HCT116 (cell line): ENCODE data around the gene TOLLIP. TPM values are rescaled to one million over a fixed set of nuclear protein-coding genes. Genes with fewer than 3 reads are reported as not detected.

Source experiments
- ATAC-seq: fragments of 200-7000 bp; cut with Tn5 transposase; 2 replicates; pipeline ENCODE4 v1.9.1; 2020; ENCODE audit warnings: mild to moderate bottlenecking, moderate library complexity
- BruUV-seq: library from RNA; stranded (reverse); fragments of 400-500 nt; replicated peaks from 2 replicates; lab custom pipeline; 2021; lab: Mats Ljungman, UMichigan
- CTCF ChIA-PET: fragments of 300-600 bp; sonication (Branson Sonifier 250); formaldehyde crosslinking; loops from one replicate; lab custom pipeline; 2021; ENCODE audit warnings: antibody characterized with exemption; lab: Charles Lee
- POLR2A ChIA-PET: fragments of 300-600, 350-600 bp; sonication (Branson Sonifier 250); formaldehyde crosslinking; loops from one replicate; lab custom pipeline; 2021; ENCODE audit warnings: antibody characterized with exemption; lab: Charles Lee
- RAD21 ChIA-PET, 2 experiments: fragments of 300-600 bp; sonication (Branson Sonifier 250); formaldehyde crosslinking; loops; one replicate each; lab custom pipeline; 2023; ENCODE audit warnings: low total read pairs in 2 of 2; ENCODE audit not compliant: uncharacterized antibody in 2 of 2, unreplicated experiment in 2 of 2, low non-redundant PET in 1 of 2; lab: Charles Lee
- DNase-seq: peaks from one replicate; pipeline ENCODE4 v3.0.0-alpha.2; 2010; ENCODE audit warnings: low read depth, low spot score
- H2AFZ ChIP-seq: fragments of 200-600 bp; shearing (Covaris generic), sonication (generic); 2 replicates; pipeline ENCODE4 v1.6.1; 2017; ENCODE audit warnings: low read depth, mixed run types, mixed read lengths, antibody characterized with exemption, low read length; ENCODE audit not compliant: poor library complexity, severe bottlenecking
- H3K27ac ChIP-seq: 2 replicates; pipeline ENCODE4 v1.5.1; 2012; ENCODE audit warnings: low read depth, low read length
- H3K27me3 ChIP-seq: fragments of 200-600 bp; sonication (generic); 2 replicates; pipeline ENCODE4 v1.6.1; 2016; ENCODE audit warnings: mixed run types, low read length, mixed read lengths; ENCODE audit not compliant: insufficient read depth
- H3K36me3 ChIP-seq, 2 experiments: fragments of 200-500 bp in 1 of 2; fragments of 200-600 bp in 1 of 2; sonication (Bioruptor generic) in 1 of 2; sonication (generic) in 1 of 2; 2 replicates each; pipeline versions ENCODE4 v1.5.1 to v1.6.1; 2014 to 2016; ENCODE audit warnings: low read length in 2 of 2, inconsistent platforms in 1 of 2, mixed read lengths in 1 of 2, mixed run types in 1 of 2; ENCODE audit not compliant: insufficient read depth in 2 of 2, control insufficient read depth in 1 of 2
- H3K4me1 ChIP-seq, 2 experiments: fragments of 200-600 bp in 1 of 2; sonication (generic) in 1 of 2; 2 replicates each; pipeline versions ENCODE4 v1.5.1 to v1.6.1; 2012 to 2017; ENCODE audit warnings: low read length in 2 of 2, inconsistent platforms in 1 of 2, mild to moderate bottlenecking in 1 of 2, mixed read lengths in 1 of 2, mixed run types in 1 of 2, moderate library complexity in 1 of 2; ENCODE audit not compliant: insufficient read depth in 2 of 2, control insufficient read depth in 1 of 2
- H3K4me2 ChIP-seq: fragments of 200-600 bp; sonication (generic); 2 replicates; pipeline ENCODE4 v1.6.1; 2017; ENCODE audit warnings: mixed run types, low read length, mixed read lengths
- H3K4me3 ChIP-seq, 2 experiments: fragments of 200-600 bp in 1 of 2; sonication (generic) in 1 of 2; replicated peaks in 1 of 2; 2 replicates each; pipeline ENCODE4 v1.5.1; 2011 to 2016; ENCODE audit warnings: low read length in 2 of 2, control low read depth in 1 of 2, low read depth in 1 of 2, mild to moderate bottlenecking in 1 of 2, mixed read lengths in 1 of 2, mixed run types in 1 of 2
- H3K79me2 ChIP-seq: fragments of 200-600 bp; sonication (generic); 2 replicates; pipeline ENCODE4 v1.6.1; 2017; ENCODE audit warnings: mild to moderate bottlenecking, mixed run types, low read length, moderate library complexity, mixed read lengths; ENCODE audit not compliant: insufficient read depth
- H3K9ac ChIP-seq: fragments of 200-600 bp; sonication (generic); 2 replicates; pipeline ENCODE4 v1.6.1; 2016; ENCODE audit warnings: low read length, mixed read lengths
- H3K9me2 ChIP-seq: fragments of 200-600 bp; sonication (generic), shearing (Covaris generic); 2 replicates; pipeline ENCODE4 v1.6.1; 2017; ENCODE audit warnings: mixed run types, mild to moderate bottlenecking, moderate library complexity; ENCODE audit not compliant: insufficient read depth
- H3K9me3 ChIP-seq, 2 experiments: fragments of 200-500 bp in 1 of 2; fragments of 200-600 bp in 1 of 2; sonication (Bioruptor generic) in 1 of 2; sonication (generic) in 1 of 2; 2 replicates each; pipeline ENCODE4 v1.6.1; 2014 to 2017; ENCODE audit warnings: low read length in 2 of 2, mixed read lengths in 2 of 2, inconsistent platforms in 1 of 2, low read depth in 1 of 2, mild to moderate bottlenecking in 1 of 2, mixed run types in 1 of 2, moderate library complexity in 1 of 2; ENCODE audit not compliant: control insufficient read depth in 1 of 2, insufficient read depth in 1 of 2
- H4K20me1 ChIP-seq: fragments of 200-600 bp; sonication (generic), shearing (Covaris generic); 2 replicates; pipeline ENCODE4 v1.6.1; 2017; ENCODE audit warnings: mixed run types, mild to moderate bottlenecking, moderate library complexity; ENCODE audit not compliant: insufficient read depth
- CBX3 ChIP-seq: IDR thresholded peaks from 2 replicates; pipeline ENCODE4 v1.6.1; 2012; ENCODE audit warnings: low read depth
- EGR1 ChIP-seq: IDR thresholded peaks from 2 replicates; pipeline ENCODE4 v1.6.1; 2012; ENCODE audit warnings: low read depth
- ELF1 ChIP-seq: IDR thresholded peaks from 2 replicates; pipeline ENCODE4 v1.6.1; 2012; ENCODE audit warnings: low read depth, borderline replicate concordance
- POLR2A ChIP-seq: IDR thresholded peaks from 2 replicates; pipeline ENCODE4 v1.7.0; 2011; ENCODE audit warnings: borderline replicate concordance; ENCODE audit not compliant: insufficient read depth, insufficient read length; ENCODE audit errors: extremely low read depth
- RAD21 ChIP-seq: IDR thresholded peaks from 2 replicates; pipeline ENCODE4 v1.6.1; 2012; ENCODE audit warnings: low read depth, mild to moderate bottlenecking
- REST ChIP-seq: IDR thresholded peaks from 2 replicates; pipeline ENCODE4 v1.6.1; 2012; ENCODE audit warnings: low read depth
- SP1 ChIP-seq: IDR thresholded peaks from 2 replicates; pipeline ENCODE4 v1.6.1; 2012; ENCODE audit warnings: low read depth
- SRF ChIP-seq: IDR thresholded peaks from 2 replicates; pipeline ENCODE4 v1.6.1; 2012; ENCODE audit warnings: low read depth
- YY1 ChIP-seq: IDR thresholded peaks from 2 replicates; pipeline ENCODE4 v1.6.1; 2011; ENCODE audit warnings: low read length, low read depth, moderate library complexity, mild to moderate bottlenecking; ENCODE audit not compliant: insufficient replicate concordance; ENCODE audit errors: extremely low read depth
- ZFX ChIP-seq: fragments of 450-650 bp; IDR thresholded peaks from 2 replicates; pipeline ENCODE4 v1.6.1; 2017
- intact Hi-C: fragments of 100-400 bp; cut with micrococcal nuclease; formaldehyde crosslinking; loops from 2 replicates; pipeline ENCODE4 v1.10.0; 2022
- total RNA-seq: library from RNA; stranded (reverse); gene quantifications from one replicate; pipeline ENCODE4 v1.2.1, GENCODE V29; 2021; ENCODE audit not compliant: unreplicated experiment
- TF ChIP-seq, protein P1 (sequence below): IDR thresholded peaks from 2 replicates; pipeline ENCODE4 v1.6.1; 2011; ENCODE audit warnings: mild to moderate bottlenecking, low read length, moderate library complexity; ENCODE audit not compliant: insufficient replicate concordance; ENCODE audit errors: extremely low read depth
- TF ChIP-seq, protein P2 (sequence below): IDR thresholded peaks from 2 replicates; pipeline ENCODE4 v1.6.1; 2012
- TF ChIP-seq, protein P3 (sequence below): IDR thresholded peaks from 2 replicates; pipeline ENCODE4 v1.6.1; 2012

The TOLLIP gene
- total RNA-seq, 1 experiment from 2014 or later: 28.5 TPM

DNA sequence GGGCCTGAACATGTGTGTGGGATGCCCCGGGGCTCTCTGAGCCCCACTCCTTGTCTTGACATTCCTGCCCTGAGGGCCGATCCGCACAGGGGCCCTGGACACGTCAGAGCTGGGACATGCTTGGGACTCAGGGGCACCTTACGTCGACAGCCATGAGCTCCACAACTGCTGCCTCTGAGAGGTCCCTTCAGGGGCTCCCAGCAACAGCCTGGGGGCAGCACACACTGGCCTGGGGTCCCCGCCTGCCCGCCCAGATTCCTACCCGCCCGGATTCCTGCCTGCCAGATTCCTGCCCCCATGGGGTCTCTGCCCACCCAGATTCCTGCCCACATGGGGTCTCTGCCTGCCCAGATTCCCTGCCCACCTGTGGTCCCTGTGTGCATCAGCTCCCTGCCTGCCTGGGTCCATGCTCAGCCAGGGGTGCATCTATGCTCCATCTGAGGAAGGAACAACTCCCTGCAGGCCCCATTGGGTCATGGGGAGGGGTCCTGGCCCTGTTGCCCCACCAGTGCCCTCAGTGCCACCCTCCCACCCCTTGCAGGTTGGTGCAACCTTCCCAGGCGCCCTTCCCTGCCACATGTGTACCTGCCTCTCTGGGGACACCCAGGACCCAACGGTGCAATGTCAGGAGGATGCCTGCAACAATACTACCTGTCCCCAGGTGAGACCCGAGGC is 50.9 kb downstream of the TOLLIP start:
- no peak overlapping the region for H3K4me3 ChIP-seq
- ATAC-seq: no peak
- no peak overlapping the region for H2AFZ ChIP-seq
- ChIA-PET POLR2A (no interaction called here), CTCF (no interaction called here), RAD21 (no interaction called here)
- no TSS peak for BruUV-seq
- intact Hi-C loops: no loop called here
- no peaks in the 10 kb centered on the region for H3K9me2 ChIP-seq
- DNase-seq: no peak
- H3K9ac ChIP-seq: no peak overlapping the region
- TF ChIP-seq SP1: no peak
- TF ChIP-seq ZFX: no peak
- no peak for TF ChIP-seq POLR2A
- no peak for TF ChIP-seq REST
- TF ChIP-seq RAD21: no peak
- H3K4me1 ChIP-seq: peaks cover 13 to 32% of the 10 kb centered on the region in 2 experiments; a peak in 3 of 4 replicates
- no peaks in the 10 kb centered on the region for H3K36me3 ChIP-seq
- no peaks in the 10 kb centered on the region for H3K27me3 ChIP-seq
- no peaks in the 10 kb centered on the region for H4K20me1 ChIP-seq
- no peak overlapping the region for H3K27ac ChIP-seq
- no peaks in the 10 kb centered on the region for H3K9me3 ChIP-seq
- H3K79me2 ChIP-seq: no peaks in the 10 kb centered on the region
- H3K4me2 ChIP-seq: no peak overlapping the region

DNA sequence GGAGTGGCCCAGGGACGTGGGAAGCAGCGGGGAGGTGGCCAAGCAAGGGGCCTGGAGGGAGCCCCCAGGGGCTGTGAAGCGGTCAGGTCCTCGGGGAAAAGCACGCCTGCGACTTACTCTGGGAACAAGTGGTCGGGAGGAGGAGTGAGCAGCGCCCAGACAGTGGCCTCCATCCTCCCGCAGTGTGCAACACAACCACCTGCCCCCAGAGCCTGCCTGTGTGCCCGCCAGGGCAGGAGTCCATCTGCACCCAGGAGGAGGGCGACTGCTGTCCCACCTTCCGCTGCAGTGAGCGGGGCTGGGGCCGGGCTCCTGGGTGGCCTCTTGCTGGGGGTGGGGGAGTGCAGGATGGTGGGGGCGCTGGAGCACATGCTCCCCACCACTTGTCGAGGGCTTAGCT is 51.5 kb downstream of the TOLLIP start:
- POLR2A ChIA-PET: no interaction called here
- TF ChIP-seq, protein P1, sequence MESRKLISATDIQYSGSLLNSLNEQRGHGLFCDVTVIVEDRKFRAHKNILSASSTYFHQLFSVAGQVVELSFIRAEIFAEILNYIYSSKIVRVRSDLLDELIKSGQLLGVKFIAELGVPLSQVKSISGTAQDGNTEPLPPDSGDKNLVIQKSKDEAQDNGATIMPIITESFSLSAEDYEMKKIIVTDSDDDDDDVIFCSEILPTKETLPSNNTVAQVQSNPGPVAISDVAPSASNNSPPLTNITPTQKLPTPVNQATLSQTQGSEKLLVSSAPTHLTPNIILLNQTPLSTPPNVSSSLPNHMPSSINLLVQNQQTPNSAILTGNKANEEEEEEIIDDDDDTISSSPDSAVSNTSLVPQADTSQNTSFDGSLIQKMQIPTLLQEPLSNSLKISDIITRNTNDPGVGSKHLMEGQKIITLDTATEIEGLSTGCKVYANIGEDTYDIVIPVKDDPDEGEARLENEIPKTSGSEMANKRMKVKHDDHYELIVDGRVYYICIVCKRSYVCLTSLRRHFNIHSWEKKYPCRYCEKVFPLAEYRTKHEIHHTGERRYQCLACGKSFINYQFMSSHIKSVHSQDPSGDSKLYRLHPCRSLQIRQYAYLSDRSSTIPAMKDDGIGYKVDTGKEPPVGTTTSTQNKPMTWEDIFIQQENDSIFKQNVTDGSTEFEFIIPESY: no peak
- TF ChIP-seq YY1: no peak
- no peak for TF ChIP-seq SRF
- no peak for TF ChIP-seq CBX3
- no peak for TF ChIP-seq ELF1
- TF ChIP-seq, protein P2, sequence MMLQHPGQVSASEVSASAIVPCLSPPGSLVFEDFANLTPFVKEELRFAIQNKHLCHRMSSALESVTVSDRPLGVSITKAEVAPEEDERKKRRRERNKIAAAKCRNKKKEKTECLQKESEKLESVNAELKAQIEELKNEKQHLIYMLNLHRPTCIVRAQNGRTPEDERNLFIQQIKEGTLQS: no peak
- TF ChIP-seq ZFX: no peak
- TF ChIP-seq EGR1: no peak
- TF ChIP-seq, protein P3, sequence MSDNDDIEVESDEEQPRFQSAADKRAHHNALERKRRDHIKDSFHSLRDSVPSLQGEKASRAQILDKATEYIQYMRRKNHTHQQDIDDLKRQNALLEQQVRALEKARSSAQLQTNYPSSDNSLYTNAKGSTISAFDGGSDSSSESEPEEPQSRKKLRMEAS: no peak
- TF ChIP-seq SP1: no peak
- TF ChIP-seq, all 23 proteins: peak for 0

More for the DNA sequence above, 51.5 kb downstream of the TOLLIP start:
- no peak for DNase-seq
- no peaks in the 10 kb centered on the region for H4K20me1 ChIP-seq
- H3K9ac ChIP-seq: no peak overlapping the region
- BruUV-seq: no TSS peak
- ChIA-PET RAD21 (no interaction called here), CTCF (no interaction called here)
- no peak overlapping the region for H3K4me2 ChIP-seq
- no peak for ATAC-seq
- no peak overlapping the region for H3K27ac ChIP-seq
- H3K9me3 ChIP-seq: no peaks in the 10 kb centered on the region
- H3K36me3 ChIP-seq: no peaks in the 10 kb centered on the region
- H3K9me2 ChIP-seq: no peaks in the 10 kb centered on the region
- intact Hi-C loops: no loop called here
- no peaks in the 10 kb centered on the region for H3K27me3 ChIP-seq
- no peaks in the 10 kb centered on the region for H3K79me2 ChIP-seq
- peaks cover 7 to 26% of the 10 kb centered on the region in 2 experiments; a peak in 3 of 4 replicates for H3K4me1 ChIP-seq
- no peak overlapping the region for H2AFZ ChIP-seq
- no peak overlapping the region for H3K4me3 ChIP-seq
